ENCODE data around the gene PLAC1.

DNA sequence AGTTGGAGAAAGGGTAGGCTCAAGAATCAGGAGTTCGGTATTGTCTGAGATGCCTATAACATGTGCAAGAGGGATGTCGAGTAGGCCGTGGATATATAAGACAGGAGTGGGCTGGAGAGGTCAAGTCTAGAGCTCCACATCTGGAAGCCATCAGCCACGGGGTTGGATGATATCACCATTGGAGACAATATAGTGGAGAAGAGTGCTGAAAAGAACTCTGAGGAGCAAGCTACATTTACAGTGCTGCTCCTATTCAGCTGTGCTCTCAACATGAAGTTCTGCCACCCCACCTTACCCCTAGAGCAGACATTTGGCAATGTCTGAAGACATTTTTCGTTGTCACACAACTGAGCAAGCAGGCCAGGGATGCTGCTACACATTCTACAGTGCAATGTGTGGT is 20.9 kb upstream of the PLAC1 start:
- TF ChIP-seq, protein P1, sequence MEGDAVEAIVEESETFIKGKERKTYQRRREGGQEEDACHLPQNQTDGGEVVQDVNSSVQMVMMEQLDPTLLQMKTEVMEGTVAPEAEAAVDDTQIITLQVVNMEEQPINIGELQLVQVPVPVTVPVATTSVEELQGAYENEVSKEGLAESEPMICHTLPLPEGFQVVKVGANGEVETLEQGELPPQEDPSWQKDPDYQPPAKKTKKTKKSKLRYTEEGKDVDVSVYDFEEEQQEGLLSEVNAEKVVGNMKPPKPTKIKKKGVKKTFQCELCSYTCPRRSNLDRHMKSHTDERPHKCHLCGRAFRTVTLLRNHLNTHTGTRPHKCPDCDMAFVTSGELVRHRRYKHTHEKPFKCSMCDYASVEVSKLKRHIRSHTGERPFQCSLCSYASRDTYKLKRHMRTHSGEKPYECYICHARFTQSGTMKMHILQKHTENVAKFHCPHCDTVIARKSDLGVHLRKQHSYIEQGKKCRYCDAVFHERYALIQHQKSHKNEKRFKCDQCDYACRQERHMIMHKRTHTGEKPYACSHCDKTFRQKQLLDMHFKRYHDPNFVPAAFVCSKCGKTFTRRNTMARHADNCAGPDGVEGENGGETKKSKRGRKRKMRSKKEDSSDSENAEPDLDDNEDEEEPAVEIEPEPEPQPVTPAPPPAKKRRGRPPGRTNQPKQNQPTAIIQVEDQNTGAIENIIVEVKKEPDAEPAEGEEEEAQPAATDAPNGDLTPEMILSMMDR (conservative IDR thresholded peaks at IDR 0.05; ENCODE audit: low read depth, low read length) = no peak
- TF ChIP-seq EZH2 (IDR thresholded peaks at IDR 0.05; ENCODE audit: low read length, unreplicated experiment) (no peak), EZH2phosphoT487 (IDR thresholded peaks at IDR 0.05; ENCODE audit: borderline replicate concordance, low read length) (no peak)
